ENCODE data around the gene CLDN6.
A peak's percentile ranks its signal among the peaks of the same experiment; 100 is the strongest.

DNA sequence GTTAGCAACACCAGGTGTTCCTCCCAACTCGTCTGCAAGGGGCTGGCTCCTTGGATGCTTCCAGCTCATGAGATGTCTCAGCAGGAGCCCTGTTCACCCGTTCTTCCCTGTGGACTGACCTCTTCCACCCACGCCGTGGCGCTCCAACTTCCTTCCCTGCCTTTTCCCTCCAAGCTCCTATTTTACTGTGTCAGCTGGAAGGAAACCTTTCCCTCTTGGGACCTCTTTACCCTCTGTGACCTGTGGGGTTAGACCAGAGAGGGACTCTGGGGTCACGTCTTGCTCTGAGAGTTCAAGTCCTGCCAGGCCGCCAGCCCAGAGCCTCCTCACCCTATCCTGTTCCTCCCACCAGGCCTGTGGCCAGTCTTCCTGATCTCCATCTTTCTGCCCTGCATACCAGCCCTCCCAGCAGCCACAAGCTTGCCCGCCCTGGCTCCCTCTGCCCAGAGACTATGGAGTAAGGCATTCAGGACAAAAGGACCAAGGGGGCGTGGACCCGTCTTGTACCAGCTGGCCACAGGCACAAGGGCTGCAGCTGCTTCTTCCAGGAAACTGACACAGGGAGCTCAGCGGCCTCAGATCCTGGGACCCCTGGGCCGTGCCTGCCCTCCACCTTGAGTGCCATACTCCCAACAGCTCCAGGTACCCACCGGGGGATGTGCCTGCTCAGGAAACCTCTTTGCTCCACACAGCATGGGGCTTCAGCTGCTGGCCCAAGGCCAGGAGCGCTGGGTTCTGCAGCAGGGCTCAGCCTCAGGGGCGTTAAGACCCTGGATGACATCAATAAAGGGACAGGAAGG lies 45.8 kb downstream of the CLDN6 start:
- no peak for TF ChIP-seq PAX5 (IDR thresholded peaks at IDR 0.05; ENCODE audit: insufficient read depth, low read length, severe bottlenecking)
- no peak for TF ChIP-seq POLR2A (IDR thresholded peaks at IDR 0.05; ENCODE audit: low read depth, low read length)
- TF ChIP-seq TAF1 (IDR thresholded peaks at IDR 0.05; ENCODE audit: low read depth, low read length) = no peak
- TF ChIP-seq POU2F2 (IDR thresholded peaks at IDR 0.05; ENCODE audit: low read depth, low read length) = 0 out of 2 replicates have a peak, but pooled peaks have one; percentile 6
